ENCODE measurements around the gene SLC6A12. TPM values are rescaled to one million over a fixed set of nuclear protein-coding genes. Genes with fewer than 3 reads are reported as not detected.

SLC6A12 gene
- total RNA-seq, 2 donors from 2014 or later: 0.33 to 6.7 TPM

- WGBS, 2 donors: 43 to 78% methylated on average over 6 to 8 of the region's 8 CpGs
- no peaks in the 10 kb centered on the region for H3K27me3 ChIP-seq
- ATAC-seq: peak; percentile 31
Observed at GRCh38 chr12:180445-180844, 33.5 kb downstream of the SLC6A12 start.

GRCh38 chr12:179885-180284, 34.1 kb downstream of the SLC6A12 start:
- ATAC-seq: no peak
- no peak overlapping the region for H3K27ac ChIP-seq
- DNase-seq: no peak
- no peak for TF ChIP-seq POLR2A (IDR thresholded peaks at IDR 0.05)
- TF ChIP-seq, protein P1, sequence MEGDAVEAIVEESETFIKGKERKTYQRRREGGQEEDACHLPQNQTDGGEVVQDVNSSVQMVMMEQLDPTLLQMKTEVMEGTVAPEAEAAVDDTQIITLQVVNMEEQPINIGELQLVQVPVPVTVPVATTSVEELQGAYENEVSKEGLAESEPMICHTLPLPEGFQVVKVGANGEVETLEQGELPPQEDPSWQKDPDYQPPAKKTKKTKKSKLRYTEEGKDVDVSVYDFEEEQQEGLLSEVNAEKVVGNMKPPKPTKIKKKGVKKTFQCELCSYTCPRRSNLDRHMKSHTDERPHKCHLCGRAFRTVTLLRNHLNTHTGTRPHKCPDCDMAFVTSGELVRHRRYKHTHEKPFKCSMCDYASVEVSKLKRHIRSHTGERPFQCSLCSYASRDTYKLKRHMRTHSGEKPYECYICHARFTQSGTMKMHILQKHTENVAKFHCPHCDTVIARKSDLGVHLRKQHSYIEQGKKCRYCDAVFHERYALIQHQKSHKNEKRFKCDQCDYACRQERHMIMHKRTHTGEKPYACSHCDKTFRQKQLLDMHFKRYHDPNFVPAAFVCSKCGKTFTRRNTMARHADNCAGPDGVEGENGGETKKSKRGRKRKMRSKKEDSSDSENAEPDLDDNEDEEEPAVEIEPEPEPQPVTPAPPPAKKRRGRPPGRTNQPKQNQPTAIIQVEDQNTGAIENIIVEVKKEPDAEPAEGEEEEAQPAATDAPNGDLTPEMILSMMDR (IDR thresholded peaks at IDR 0.05): no peak
- no peak overlapping the region for H3K4me3 ChIP-seq
- no peaks in the 10 kb centered on the region for H3K9me3 ChIP-seq
- no peaks in the 10 kb centered on the region for H3K27me3 ChIP-seq
- intact Hi-C loops (cut with DNase I): no loop called here
- H3K4me1 ChIP-seq: no peaks in the 10 kb centered on the region
- WGBS, 2 donors: 78 to 86% methylated on average over 2 to 5 of the region's 5 CpGs
- no peaks in the 10 kb centered on the region for H3K36me3 ChIP-seq (replicated peaks in 1 of 2; ENCODE audit: insufficient read depth in 1 of 2, low read depth in 2 of 2)

More at GRCh38 chr12:180445-180844, 33.5 kb downstream of the SLC6A12 start:
- no peak overlapping the region for H3K4me3 ChIP-seq
- no peaks in the 10 kb centered on the region for H3K9me3 ChIP-seq
- H3K36me3 ChIP-seq (replicated peaks in 1 of 2; ENCODE audit: insufficient read depth in 1 of 2, low read depth in 2 of 2): no peaks in the 10 kb centered on the region
- TF ChIP-seq POLR2A (IDR thresholded peaks at IDR 0.05): no peak
- TF ChIP-seq, protein P1 (IDR thresholded peaks at IDR 0.05): no peak
- intact Hi-C loops (cut with DNase I): no loop called here
- no peaks in the 10 kb centered on the region for H3K4me1 ChIP-seq
- DNase-seq: peak in 2 of 4 donors; percentile 27 to 60
- H3K27ac ChIP-seq: no peak overlapping the region

- Histone ChIP-seq H3K9me3 (no peaks in the 10 kb centered on the region), H3K27me3 (no peaks in the 10 kb centered on the region), H3K4me3 (no peak overlapping the region), H3K27ac (no peak overlapping the region), H3K4me1 (no peaks in the 10 kb centered on the region), H3K36me3 (replicated peaks in 1 of 2; ENCODE audit: insufficient read depth in 1 of 2, low read depth in 2 of 2) (no peaks in the 10 kb centered on the region)
- no peak for TF ChIP-seq POLR2A (IDR thresholded peaks at IDR 0.05)
- TF ChIP-seq, protein P1 (IDR thresholded peaks at IDR 0.05): no peak
- no peak for DNase-seq
- ATAC-seq: no peak
- WGBS, 2 donors: 64 to 67% methylated on average over 8 to 11 of the region's 11 CpGs
- intact Hi-C loops (cut with DNase I): no loop called here
Observed at GRCh38 chr12:179131-179884, 34.6 kb downstream of the SLC6A12 start.

GRCh38 chr12:178829-179109, 35.2 kb downstream of the SLC6A12 start:
- ATAC-seq (no peak), DNase-seq (no peak)
- Histone ChIP-seq H3K27me3 (no peaks in the 10 kb centered on the region), H3K27ac (no peak overlapping the region), H3K4me3 (no peak overlapping the region), H3K9me3 (no peaks in the 10 kb centered on the region), H3K4me1 (no peaks in the 10 kb centered on the region), H3K36me3 (replicated peaks in 1 of 2; ENCODE audit: insufficient read depth in 1 of 2, low read depth in 2 of 2) (no peaks in the 10 kb centered on the region)
- no peak for TF ChIP-seq POLR2A (IDR thresholded peaks at IDR 0.05)
- TF ChIP-seq, protein P1 (IDR thresholded peaks at IDR 0.05): no peak
- WGBS, 2 donors: 56 to 83% methylated on average over 1 to 2 of the region's 3 CpGs
- intact Hi-C loops (cut with DNase I): no loop called here

Data from body of pancreas (tissue), 4 donors.